Esophagus squamous epithelium (tissue), 4 donors: ENCODE data around the gene PARD3.

ENCODE experiments used
- CTCF ChIP-seq, 6 experiments: fragments of 450-650 bp in 4 of 6; fragments of 200-600 bp in 2 of 6; sonication (generic) in 2 of 6; IDR thresholded peaks; one replicate each; pipeline ENCODE4 v1.5.1; 2016 to 2019; ENCODE audit warnings: antibody characterized with exemption in 6 of 6, mild to moderate bottlenecking in 4 of 6, moderate library complexity in 4 of 6
- POLR2A ChIP-seq, 4 donors: fragments of 450-650 bp; IDR thresholded peaks; one replicate each; pipeline ENCODE4 v1.6.1; 2017; ENCODE audit warnings: antibody characterized with exemption in 4 of 4, mild to moderate bottlenecking in 4 of 4, moderate library complexity in 3 of 4

GRCh38 chr10:34310234-34310633, 504.9 kb downstream of the PARD3 start:
- no peak for TF ChIP-seq POLR2A (IDR thresholded peaks at IDR 0.05)
- no peak for TF ChIP-seq CTCF (IDR thresholded peaks at IDR 0.05)
